GM19397 (cell line): ENCODE data around the gene SEMA3D.

Source experiments
- ATAC-seq: cut with Tn5 transposase; IDR thresholded peaks from one replicate; pipeline ENCODE4 v1.9.1; 2021; ENCODE audit warnings: mild to moderate bottlenecking, moderate library complexity; ENCODE audit not compliant: unreplicated experiment

SEMA3D gene

DNA sequence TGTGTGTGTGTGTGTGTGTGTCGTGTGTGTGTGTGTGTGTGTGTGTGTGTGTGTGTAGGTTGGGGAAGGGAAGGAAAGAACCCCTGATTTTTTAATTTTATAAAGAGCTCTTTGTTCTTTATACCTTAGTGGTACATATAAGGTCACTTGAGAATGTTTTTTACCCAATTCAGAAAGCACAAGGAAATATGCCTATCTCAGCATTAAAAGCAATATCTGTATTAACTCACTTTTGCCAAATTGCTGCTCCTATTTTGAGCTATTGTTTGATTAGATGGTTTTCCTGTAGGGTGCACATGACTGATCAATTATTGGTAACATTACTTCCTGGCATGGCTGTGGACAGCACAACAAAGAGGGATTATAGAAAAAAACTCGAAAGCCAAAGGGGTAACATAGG is 60.5 kb downstream of the SEMA3D start:
- ATAC-seq = no peak

DNA sequence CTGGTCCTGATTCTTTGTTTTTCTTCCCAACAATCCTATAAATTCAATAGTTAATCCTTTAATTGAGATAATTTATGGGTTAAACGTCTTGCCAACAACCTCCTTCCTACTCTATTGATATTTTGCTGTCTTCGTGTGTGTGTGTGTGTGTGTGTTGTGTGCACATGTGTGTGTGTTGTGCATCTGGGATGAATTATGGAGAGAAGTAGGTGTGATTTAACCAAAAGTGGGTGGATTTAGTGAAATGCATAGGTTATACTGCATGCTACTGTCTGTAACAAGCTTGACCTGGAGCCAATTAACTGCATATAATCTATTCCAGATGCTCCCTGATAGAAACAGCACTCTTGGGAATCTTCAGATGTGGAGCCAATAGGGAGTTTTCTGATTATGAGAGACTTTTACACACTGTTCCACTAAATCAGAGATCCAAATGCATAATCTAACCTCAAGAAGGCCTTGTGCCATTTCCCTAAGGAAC is 61.2 kb downstream of the SEMA3D start:
- ATAC-seq = no peak

GRCh38 chr7:85125176-85125575 is 61.7 kb downstream of the SEMA3D start:
- no peak for ATAC-seq

GRCh38 chr7:85119934-85120333 is 66.9 kb downstream of the SEMA3D start:
- ATAC-seq = no peak

DNA sequence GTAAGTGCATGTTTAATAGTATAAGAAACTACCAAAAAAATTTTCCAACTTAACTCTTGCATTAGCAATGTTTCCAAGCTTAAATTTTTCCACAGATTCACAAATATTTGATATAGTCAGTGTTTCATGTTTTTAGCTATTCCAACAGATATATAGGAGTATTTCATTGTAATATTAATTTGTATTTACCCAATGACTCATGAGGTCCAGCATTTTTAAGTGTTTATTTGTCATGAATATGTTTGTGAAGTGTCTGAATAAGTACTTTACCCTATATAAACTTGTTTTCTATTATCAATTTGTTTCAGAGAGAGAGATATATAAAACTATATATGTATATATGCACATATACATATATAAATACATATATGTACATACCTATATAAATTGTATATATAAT is 71.0 kb downstream of the SEMA3D start:
- no peak for ATAC-seq

DNA sequence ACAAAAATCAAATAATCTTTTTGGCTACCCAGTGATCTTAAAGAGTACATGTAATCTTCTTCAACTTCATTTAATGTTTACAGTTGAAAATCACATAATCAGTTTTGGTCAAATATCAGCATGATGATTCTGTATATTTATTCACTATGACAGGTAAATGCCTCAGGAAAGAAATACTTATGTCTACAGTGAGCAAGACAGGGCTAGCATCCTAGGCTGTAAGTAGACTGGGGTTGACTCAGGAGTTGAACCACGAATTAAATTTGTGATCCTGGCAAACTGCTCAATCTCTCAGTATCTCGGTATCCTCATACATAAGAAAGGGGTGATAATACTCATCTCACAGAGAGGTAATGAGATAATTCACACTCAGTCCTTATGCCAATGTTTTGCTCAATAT is 71.8 kb downstream of the SEMA3D start:
- no peak for ATAC-seq

GRCh38 chr7:85114342-85114741 is 72.5 kb downstream of the SEMA3D start:
- ATAC-seq = no peak

DNA sequence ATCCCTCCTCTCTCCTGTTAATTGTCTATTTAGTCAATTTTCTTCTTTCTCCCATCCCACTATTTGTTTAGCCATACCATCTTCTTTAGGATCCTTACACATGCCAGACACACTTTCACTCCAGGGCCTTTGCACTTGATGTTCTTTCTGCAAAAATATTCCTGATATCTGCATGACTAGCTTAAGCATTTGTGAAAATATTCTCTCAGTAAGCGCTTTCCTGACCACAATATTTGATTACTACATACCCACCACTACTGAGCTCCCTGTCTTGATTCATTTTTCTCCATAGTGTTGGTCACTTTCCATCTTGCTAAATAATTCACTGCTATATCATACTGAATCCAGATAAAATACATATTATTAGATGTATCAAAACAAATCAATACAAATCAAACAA is 75.1 kb downstream of the SEMA3D start:
- no peak for ATAC-seq

DNA sequence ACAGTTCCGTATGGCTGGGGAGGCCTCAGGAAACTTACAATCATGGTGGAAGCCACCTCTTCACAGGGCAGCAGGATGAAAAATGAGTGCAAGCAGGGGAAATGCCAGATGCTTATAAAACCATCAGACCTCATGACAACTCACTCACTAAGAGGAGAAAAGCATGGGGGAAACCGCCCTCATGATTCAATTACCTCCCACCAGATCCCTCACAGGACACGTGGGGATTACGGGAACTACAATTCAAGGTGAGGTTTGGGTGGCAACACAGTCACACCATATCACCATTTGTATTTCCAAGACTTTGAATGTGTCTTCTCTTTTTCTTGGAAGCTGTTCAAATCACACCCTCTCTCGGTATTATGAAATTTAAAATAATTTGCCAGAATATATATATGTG is 80.1 kb downstream of the SEMA3D start:
- no peak for ATAC-seq

DNA sequence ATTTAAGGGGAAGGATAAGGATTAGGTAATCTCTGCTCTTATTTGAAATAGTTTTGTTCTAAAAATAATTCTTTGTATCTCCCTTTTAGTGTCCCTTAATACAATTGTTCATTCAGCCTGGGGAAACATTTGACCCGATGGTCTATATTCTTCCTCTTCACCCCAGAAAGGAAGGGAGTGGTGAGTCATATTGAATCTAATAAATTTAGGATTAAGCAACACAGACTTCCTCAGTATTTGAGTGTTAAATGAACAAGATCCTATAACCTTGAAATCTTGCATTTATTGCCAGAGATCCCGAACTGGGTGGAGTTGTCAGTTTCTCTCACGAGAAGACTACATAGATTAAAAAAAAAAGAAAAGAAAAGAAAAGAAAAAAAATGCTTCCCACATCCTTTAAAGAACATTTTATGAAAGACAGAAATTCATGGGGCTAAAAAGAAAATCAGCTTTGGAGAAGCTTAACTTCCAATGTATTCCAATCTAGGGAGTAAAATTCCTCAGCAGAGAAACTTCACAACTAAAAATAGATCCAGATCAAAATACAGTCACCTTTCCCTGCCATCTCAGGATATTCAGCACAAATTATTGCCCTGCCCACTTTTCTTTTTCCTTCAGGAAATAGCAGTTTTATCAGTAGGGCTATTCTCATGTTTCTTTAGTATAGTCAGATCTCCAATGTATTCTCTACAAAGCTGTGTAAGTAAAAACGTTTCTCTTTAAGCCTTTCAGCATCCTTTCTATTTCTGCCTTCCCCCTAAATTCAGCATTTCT is 82.2 kb downstream of the SEMA3D start:
- no peak for ATAC-seq

DNA sequence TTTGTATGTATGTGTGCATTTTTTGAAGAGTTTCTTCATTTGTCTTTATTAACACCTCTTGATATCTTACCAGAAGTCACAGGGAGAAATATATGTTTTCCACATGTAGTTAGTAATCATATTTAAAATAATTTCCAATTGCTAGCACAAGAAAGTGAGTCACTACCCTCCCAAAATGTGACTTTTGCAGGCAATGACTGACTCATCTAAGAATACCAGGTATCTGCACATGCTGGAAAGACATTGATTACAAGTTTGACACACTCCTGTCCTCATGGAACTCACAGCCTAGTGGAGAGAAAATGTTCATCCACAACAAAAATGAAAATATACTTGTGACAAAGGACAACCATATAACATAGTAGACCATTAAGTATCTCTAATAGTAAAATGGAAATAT is 82.9 kb downstream of the SEMA3D start:
- ATAC-seq = no peak

DNA sequence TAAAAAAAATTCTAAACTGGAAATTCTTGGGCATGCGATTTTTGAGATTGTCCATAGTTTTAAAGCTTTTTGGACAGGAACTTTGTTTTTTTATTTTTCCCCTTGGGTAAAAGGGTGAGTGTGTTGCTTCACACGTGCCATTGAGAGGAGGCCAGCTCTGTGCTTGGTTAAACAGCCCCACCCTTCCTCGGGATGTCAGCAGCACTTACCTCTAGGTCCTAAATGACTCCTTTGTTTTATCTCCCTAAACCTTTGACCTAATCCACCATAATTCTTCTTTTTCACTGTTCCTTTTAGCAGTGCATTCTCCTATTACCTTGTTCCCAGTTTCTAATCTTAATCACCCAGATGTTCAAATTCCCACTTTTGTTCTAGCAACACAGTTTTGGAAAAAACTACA is 83.5 kb downstream of the SEMA3D start:
- ATAC-seq = no peak

- no peak for ATAC-seq
Measured at GRCh38 chr7:85102813-85103350, 84.0 kb downstream of the SEMA3D start.

DNA sequence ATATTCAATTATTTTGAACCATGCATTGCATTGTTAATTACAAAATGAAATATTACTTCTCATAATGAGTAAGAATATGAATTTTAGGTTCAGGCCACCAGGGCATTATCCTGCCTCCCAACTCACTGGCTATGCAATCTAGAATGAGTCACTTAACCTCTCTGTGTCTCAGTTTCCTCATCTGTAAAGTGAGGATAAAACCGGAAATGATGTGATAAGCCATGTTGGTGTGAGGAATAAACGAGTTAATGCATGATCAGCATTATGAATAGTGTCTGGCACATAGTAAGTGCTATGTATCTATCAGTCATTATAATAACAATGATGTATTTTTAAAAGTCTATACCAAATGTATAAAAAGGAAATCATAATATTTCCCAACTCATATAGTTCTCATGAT is 85.5 kb downstream of the SEMA3D start:
- ATAC-seq = no peak

DNA sequence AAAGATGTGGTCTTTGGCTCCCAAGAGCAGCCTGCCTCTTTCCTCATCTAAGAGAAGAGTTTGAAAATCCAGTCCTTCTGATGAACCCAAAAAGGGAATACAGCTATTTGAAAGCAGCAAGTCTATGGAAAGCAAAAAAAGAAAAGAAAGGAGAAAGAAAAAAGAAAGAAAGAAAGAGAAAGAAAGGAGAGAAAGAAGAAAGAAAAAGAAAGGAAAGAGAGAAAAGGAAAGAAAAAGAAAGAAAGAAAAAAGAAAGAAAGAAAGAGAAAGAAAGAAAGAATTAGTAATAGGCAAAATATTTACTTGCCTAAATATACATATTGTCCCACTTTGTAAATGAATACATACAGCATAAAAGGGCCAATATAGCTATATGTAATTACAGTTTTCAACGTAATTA is 89.0 kb downstream of the SEMA3D start:
- ATAC-seq = no peak

GRCh38 chr7:85095806-85096205 is 91.0 kb downstream of the SEMA3D start:
- no peak for ATAC-seq

GRCh38 chr7:85095366-85095765 is 91.5 kb downstream of the SEMA3D start:
- no peak for ATAC-seq

- no peak for ATAC-seq
Measured at GRCh38 chr7:85094046-85094725, 92.7 kb downstream of the SEMA3D start.

DNA sequence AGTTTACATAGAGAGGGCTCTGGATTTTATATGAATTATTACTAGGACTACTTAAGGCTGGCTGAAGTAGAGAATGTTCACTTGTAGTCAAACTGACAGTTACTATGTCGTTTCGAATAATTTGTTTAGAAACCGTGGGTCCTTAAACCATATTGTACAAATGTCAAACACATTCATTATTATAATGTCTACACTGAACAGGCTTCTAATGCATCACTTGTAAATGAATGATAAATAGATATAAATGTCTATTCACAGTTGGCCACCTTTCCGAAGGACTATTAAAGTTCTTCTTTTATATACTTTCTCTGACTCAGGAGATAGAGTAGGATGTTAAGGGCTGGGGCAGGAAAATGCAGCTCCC is 95.3 kb downstream of the SEMA3D start:
- ATAC-seq = no peak

- no peak for ATAC-seq
Measured at GRCh38 chr7:85090919-85091564, 95.8 kb downstream of the SEMA3D start.

- no peak for ATAC-seq
Measured at GRCh38 chr7:85090143-85090542, 96.7 kb downstream of the SEMA3D start.

DNA sequence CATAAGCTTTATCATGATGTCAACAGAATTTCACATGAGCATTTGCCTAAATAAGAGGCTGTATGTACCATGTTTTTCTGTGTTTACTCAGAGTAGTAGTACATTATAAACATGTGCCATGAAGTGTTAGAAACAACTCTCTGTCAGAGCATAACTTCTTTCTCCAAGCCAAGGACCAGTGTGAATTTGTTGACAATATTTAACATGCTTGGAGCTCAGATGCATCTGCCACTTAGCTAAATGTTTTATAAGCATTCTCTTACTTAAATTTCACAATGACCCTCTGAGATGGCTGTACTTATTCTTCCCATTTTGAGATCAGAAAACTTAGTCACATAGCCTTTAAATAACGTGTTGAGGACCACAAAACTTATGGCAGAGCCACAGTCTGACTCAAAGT is 105.0 kb downstream of the SEMA3D start:
- no peak for ATAC-seq
